ENCODE measurements around the gene TTLL11.

- TF ChIP-seq POLR2AphosphoS5 (IDR thresholded peaks at IDR 0.05) (no peak), CTCF (IDR thresholded peaks at IDR 0.05; ENCODE audit: poor library complexity, severe bottlenecking) (no peak), EP300 (conservative IDR thresholded peaks at IDR 0.05; ENCODE audit: poor library complexity, severe bottlenecking) (no peak), EZH2 (IDR thresholded peaks at IDR 0.05; ENCODE audit: borderline replicate concordance, insufficient read depth, low read length, poor library complexity, severe bottlenecking) (no peak), TAF1 (IDR thresholded peaks at IDR 0.05; ENCODE audit: low read depth) (no peak), REST (IDR thresholded peaks at IDR 0.05; ENCODE audit: borderline replicate concordance) (no peak)
Observed at GRCh38 chr9:121906074-121906870, 186.8 kb downstream of the TTLL11 start.
